ENCODE measurements around the gene SLC9A8.

SLC9A8 gene

GRCh38 chr20:49843770-49844380, 31.2 kb downstream of the SLC9A8 start:
- DNase-seq (ENCODE audit: low read depth in 1 of 2, low spot score in 1 of 2): no peak
- Histone ChIP-seq H3K27ac (replicated peaks) (peak overlapping the region; percentile 59), H3K4me3 (replicated peaks; ENCODE audit: insufficient read depth, low read length) (no peak overlapping the region), H3K27me3 (ENCODE audit: insufficient read depth, poor library complexity, severe bottlenecking) (no peaks in the 10 kb centered on the region)
- TF ChIP-seq SPI1 (IDR thresholded peaks at IDR 0.05; ENCODE audit: borderline replicate concordance, low read depth) (no peak), POLR2AphosphoS5 (IDR thresholded peaks at IDR 0.05; ENCODE audit: low read depth) (no peak), REST (IDR thresholded peaks at IDR 0.05; ENCODE audit: insufficient replicate concordance, low read depth) (no peak), GABPA (IDR thresholded peaks at IDR 0.05; ENCODE audit: low read depth) (no peak)
- TF ChIP-seq, protein P1, sequence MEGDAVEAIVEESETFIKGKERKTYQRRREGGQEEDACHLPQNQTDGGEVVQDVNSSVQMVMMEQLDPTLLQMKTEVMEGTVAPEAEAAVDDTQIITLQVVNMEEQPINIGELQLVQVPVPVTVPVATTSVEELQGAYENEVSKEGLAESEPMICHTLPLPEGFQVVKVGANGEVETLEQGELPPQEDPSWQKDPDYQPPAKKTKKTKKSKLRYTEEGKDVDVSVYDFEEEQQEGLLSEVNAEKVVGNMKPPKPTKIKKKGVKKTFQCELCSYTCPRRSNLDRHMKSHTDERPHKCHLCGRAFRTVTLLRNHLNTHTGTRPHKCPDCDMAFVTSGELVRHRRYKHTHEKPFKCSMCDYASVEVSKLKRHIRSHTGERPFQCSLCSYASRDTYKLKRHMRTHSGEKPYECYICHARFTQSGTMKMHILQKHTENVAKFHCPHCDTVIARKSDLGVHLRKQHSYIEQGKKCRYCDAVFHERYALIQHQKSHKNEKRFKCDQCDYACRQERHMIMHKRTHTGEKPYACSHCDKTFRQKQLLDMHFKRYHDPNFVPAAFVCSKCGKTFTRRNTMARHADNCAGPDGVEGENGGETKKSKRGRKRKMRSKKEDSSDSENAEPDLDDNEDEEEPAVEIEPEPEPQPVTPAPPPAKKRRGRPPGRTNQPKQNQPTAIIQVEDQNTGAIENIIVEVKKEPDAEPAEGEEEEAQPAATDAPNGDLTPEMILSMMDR (IDR thresholded peaks at IDR 0.05; ENCODE audit: insufficient read depth, low read length): no peak

DNA sequence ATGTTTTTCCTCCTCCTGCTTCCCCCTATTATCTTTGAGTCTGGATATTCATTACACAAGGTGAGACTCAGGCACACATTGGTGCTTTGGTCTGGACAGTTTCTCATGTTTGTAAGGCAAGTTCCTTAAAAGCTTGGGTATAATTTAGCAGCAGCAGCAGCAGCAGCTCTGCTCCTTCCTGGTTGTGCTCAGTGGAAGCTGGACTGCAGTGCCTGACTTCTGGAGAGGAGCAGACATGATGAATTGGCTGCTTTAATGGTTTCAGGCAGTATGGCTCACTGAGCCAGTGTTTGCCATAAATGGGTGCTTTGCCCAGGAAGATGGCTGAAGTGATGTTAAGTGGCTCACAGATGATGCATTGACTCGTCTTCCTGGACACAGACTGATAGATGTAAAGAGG, 32.4 kb downstream of the SLC9A8 start:
- TF ChIP-seq POLR2AphosphoS5 (IDR thresholded peaks at IDR 0.05; ENCODE audit: low read depth): no peak
- no peak for TF ChIP-seq REST (IDR thresholded peaks at IDR 0.05; ENCODE audit: insufficient replicate concordance, low read depth)
- Histone ChIP-seq H3K27me3 (ENCODE audit: insufficient read depth, poor library complexity, severe bottlenecking) (no peaks in the 10 kb centered on the region), H3K27ac (replicated peaks) (peak overlapping the region; percentile 59), H3K4me3 (replicated peaks; ENCODE audit: insufficient read depth, low read length) (no peak overlapping the region)
- peak in 1 of 2 experiments; percentile 74 for DNase-seq (ENCODE audit: low read depth in 1 of 2, low spot score in 1 of 2)

DNA sequence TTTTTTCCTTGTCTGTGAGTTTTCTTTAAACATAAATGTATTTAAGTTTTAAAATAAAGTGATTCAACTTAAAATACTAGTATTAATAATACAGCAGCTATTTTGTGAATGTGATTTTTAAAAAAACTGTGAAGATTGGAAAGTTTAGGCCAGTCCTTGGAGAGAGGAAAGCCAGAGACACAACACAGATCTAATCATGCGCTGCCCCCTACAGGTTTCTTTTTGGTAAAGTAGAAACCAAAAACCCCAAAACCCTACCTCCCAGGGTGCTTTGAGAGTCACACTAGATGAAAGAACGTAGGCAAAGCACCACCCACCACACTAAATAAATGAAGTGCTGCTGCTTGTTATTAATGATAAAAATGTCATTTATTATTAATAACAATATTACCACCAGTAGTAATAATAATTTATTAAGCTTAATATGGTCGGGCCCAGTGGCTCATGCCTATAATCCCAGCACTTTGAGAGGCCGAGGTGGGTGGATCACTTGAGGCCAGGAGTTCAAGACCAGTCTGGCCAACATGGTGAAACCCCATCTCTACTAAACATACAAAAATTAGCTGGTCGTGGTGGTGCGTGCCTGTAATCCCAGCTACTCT, 33.7 kb downstream of the SLC9A8 start:
- Histone ChIP-seq H3K27me3 (ENCODE audit: insufficient read depth, poor library complexity, severe bottlenecking) (no peaks in the 10 kb centered on the region), H3K27ac (replicated peaks) (peak overlapping the region; percentile 59), H3K4me3 (replicated peaks; ENCODE audit: insufficient read depth, low read length) (no peak overlapping the region)
- DNase-seq (ENCODE audit: low read depth in 1 of 2, low spot score in 1 of 2): peak; percentile 32 to 81
- no peak for TF ChIP-seq GABPA (IDR thresholded peaks at IDR 0.05; ENCODE audit: low read depth)
- TF ChIP-seq, protein P1 (IDR thresholded peaks at IDR 0.05; ENCODE audit: insufficient read depth, low read length): no peak
- no peak for TF ChIP-seq POLR2AphosphoS5 (IDR thresholded peaks at IDR 0.05; ENCODE audit: low read depth)
- TF ChIP-seq REST (IDR thresholded peaks at IDR 0.05; ENCODE audit: insufficient replicate concordance, low read depth): no peak
- TF ChIP-seq SPI1 (IDR thresholded peaks at IDR 0.05; ENCODE audit: borderline replicate concordance, low read depth): no peak

All from HL-60 (cell line).